Lower lobe of right lung (tissue), 2 donors: ENCODE measurements around the gene B4GALNT3. TPM values are rescaled to one million over a fixed set of nuclear protein-coding genes. Genes with fewer than 3 reads are reported as not detected.

Experiments
- ATAC-seq, 2 donors: fragments of 200-7000 bp; cut with Tn5 transposase; one replicate each; pipeline ENCODE4 v1.9.1; 2020 to 2022; ENCODE audit warnings: mild to moderate bottlenecking in 2 of 2, moderate library complexity in 2 of 2
- DNase-seq: peaks from one replicate; pipeline ENCODE4 v3.0.0-alpha.2; 2020
- H3K27ac ChIP-seq: fragments of 200-600 bp; one replicate; pipeline ENCODE4 v1.8.0; 2022
- H3K27me3 ChIP-seq: fragments of 200-600 bp; one replicate; pipeline ENCODE4 v1.8.0; 2022; ENCODE audit warnings: low read depth
- H3K36me3 ChIP-seq: fragments of 200-600 bp; one replicate; pipeline ENCODE4 v1.8.0; 2022; ENCODE audit warnings: mild to moderate bottlenecking
- H3K4me1 ChIP-seq: fragments of 200-600 bp; one replicate; pipeline ENCODE4 v1.8.0; 2022
- H3K4me3 ChIP-seq: fragments of 200-600 bp; one replicate; pipeline ENCODE4 v1.8.0; 2022; ENCODE audit warnings: mild to moderate bottlenecking
- H3K9me3 ChIP-seq: fragments of 200-600 bp; one replicate; pipeline ENCODE4 v1.8.0; 2022
- intact Hi-C: fragments of 100-400 bp; cut with DNase I; formaldehyde crosslinking; loops from one replicate; pipeline ENCODE4 v1.11.0; 2022
- total RNA-seq: library from RNA; stranded (reverse); fragmentation: NEBNext Ultra II Directional; extraction: Animal tissue kit (Norgen Biotek cat#: 25700); gene quantifications from one replicate; pipeline ENCODE4 v1.2.1, GENCODE V29; 2021
- TF ChIP-seq, protein P1 (sequence below): fragments of 200-600 bp; IDR thresholded peaks from one replicate; pipeline ENCODE4 v1.8.0; 2022; ENCODE audit warnings: antibody characterized with exemption, mild to moderate bottlenecking
- donor health status: DM: no; HTN: yes; CAD: no; lungs with severe emphysema.

B4GALNT3 gene
- total RNA-seq, 1 donor from 2014 or later = 20.6 TPM

DNA sequence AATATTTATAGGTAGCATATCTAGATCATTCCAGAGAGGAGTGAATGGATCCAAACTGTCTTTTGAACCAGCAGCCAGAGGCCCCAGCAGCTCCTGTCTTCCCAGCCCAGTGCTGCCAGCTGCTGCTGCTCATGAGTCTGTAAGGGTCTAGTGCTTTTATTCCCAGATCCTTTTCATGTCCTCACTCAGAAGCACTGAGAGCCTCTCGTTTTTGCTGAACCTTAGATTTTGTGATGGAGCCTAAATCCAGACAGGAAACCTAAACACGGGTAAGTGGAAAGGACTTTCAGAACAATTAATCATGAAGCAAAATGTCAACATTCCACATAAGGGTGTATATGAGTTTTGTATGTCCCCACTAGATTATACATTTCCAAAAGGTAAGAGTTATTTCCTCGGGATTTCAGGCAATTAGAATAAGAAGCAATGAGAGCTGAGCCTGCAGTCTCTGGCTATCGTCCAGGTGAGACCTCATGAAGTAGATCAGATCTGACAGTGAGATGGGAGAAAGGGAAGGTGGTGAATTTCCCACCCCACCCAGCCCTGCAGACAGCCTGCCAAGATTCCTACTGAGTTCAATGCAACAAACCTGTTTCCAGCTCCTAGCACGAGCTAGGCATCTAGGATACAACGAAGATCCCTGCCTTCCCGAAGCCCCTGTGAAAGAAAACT is 119.1 kb downstream of the B4GALNT3 start:
- DNase-seq = no peak
- H3K36me3 ChIP-seq = no peaks in the 10 kb centered on the region
- H3K27me3 ChIP-seq = no peaks in the 10 kb centered on the region
- ATAC-seq = no peak
- no peak overlapping the region for H3K4me3 ChIP-seq
- TF ChIP-seq, protein P1, sequence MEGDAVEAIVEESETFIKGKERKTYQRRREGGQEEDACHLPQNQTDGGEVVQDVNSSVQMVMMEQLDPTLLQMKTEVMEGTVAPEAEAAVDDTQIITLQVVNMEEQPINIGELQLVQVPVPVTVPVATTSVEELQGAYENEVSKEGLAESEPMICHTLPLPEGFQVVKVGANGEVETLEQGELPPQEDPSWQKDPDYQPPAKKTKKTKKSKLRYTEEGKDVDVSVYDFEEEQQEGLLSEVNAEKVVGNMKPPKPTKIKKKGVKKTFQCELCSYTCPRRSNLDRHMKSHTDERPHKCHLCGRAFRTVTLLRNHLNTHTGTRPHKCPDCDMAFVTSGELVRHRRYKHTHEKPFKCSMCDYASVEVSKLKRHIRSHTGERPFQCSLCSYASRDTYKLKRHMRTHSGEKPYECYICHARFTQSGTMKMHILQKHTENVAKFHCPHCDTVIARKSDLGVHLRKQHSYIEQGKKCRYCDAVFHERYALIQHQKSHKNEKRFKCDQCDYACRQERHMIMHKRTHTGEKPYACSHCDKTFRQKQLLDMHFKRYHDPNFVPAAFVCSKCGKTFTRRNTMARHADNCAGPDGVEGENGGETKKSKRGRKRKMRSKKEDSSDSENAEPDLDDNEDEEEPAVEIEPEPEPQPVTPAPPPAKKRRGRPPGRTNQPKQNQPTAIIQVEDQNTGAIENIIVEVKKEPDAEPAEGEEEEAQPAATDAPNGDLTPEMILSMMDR = no peak
- no peak overlapping the region for H3K27ac ChIP-seq
- H3K4me1 ChIP-seq = peaks cover 18% of the 10 kb centered on the region
- intact Hi-C loops = loop anchor here (10.0 kb wide), 1 partner anchor 176 kb away; the partner anchor contains the start of gene WNK1
- H3K9me3 ChIP-seq = no peaks in the 10 kb centered on the region

DNA sequence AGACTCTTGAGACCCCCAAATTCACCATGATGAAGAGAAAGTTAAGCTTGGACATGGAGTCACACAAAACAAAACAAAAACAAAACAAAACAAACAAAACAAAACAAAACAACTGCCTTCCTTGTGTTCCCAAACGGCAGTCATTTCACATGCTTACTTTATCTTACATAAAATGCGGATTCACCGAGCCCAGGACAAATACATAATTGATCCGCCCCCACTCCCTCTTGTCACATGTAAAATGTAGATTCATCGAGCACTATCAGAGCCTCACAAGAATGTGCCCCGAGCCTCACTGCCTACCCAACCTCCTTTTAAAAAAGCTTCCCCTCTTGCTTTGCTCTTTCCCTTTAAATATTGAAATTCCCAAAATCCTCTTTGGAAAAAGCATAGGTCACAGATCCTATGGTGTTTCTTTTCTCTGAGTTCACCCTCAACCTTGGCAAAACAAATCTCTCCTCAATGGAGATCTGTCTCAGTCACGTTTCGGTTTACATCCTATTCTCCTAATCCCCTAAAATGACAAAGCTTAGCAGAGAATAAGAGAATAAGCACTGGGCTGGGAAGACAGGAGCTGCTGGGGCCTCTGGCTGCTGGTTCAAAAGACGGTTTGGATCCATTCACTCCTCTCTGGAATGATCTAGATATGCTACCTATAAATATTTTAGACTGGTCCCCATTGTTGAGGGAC is 119.8 kb downstream of the B4GALNT3 start:
- H3K9me3 ChIP-seq = no peaks in the 10 kb centered on the region
- no peak overlapping the region for H3K27ac ChIP-seq
- TF ChIP-seq, protein P1 = no peak
- H3K27me3 ChIP-seq = no peaks in the 10 kb centered on the region
- intact Hi-C loops = loop anchor here (10.0 kb wide), 1 partner anchor 175 kb away; the partner anchor contains the start of gene WNK1
- no peaks in the 10 kb centered on the region for H3K36me3 ChIP-seq
- H3K4me3 ChIP-seq = no peak overlapping the region
- H3K4me1 ChIP-seq = peaks cover 18% of the 10 kb centered on the region
- DNase-seq = no peak
- ATAC-seq = no peak

DNA sequence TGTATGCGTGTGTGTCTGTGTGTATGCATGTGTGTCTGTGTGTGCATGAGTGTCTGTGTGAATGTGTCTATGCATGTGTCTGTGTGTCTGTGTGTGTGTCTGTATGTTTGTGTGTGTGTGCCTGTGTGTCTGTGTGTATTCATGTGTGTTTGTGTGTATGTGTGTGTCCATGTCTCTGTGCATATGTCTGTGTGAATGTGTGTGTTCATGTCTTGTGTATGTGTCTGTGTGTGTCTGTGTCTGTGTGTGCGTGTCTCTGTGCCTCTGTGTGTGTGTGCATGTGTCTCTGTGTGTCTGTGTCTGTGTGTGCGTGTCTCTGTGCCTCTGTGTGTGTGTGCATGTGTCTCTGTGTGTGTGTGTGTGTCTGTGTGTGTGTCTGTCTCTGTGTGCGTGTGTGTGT is 121.1 kb downstream of the B4GALNT3 start:
- no peak overlapping the region for H3K27ac ChIP-seq
- TF ChIP-seq, protein P1 = no peak
- no peak for ATAC-seq
- intact Hi-C loops = no loop called here
- H3K4me1 ChIP-seq = peaks cover 9% of the 10 kb centered on the region
- H3K27me3 ChIP-seq = no peaks in the 10 kb centered on the region
- no peaks in the 10 kb centered on the region for H3K36me3 ChIP-seq
- no peak for DNase-seq
- H3K4me3 ChIP-seq = no peak overlapping the region
- H3K9me3 ChIP-seq = no peaks in the 10 kb centered on the region

DNA sequence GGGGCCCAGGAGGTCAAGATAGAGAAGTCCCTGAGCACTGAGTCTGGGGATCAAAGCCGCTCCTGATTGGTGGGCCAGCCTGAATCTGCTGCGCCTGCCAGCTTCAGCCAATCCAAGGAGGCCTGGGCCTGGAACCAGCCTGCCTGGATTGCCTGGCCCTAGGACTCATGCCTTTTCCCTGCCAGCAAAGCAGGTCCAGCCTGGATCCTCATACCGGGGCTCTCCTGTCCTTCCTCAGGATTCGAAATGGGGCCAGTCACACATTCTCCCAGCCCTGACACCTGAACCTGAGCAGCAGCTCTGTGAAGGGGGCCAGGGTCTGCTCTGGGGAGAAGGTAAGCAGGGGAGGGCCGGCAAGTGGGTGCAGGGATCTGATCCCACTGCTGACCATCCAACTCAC is 121.6 kb downstream of the B4GALNT3 start:
- no peaks in the 10 kb centered on the region for H3K36me3 ChIP-seq
- no peak overlapping the region for H3K4me3 ChIP-seq
- DNase-seq (no peak), ATAC-seq (no peak)
- H3K9me3 ChIP-seq = no peaks in the 10 kb centered on the region
- H3K27me3 ChIP-seq = no peaks in the 10 kb centered on the region
- no peak overlapping the region for H3K27ac ChIP-seq
- TF ChIP-seq, protein P1 = no peak
- intact Hi-C loops = no loop called here
- peaks cover 4% of the 10 kb centered on the region for H3K4me1 ChIP-seq

DNA sequence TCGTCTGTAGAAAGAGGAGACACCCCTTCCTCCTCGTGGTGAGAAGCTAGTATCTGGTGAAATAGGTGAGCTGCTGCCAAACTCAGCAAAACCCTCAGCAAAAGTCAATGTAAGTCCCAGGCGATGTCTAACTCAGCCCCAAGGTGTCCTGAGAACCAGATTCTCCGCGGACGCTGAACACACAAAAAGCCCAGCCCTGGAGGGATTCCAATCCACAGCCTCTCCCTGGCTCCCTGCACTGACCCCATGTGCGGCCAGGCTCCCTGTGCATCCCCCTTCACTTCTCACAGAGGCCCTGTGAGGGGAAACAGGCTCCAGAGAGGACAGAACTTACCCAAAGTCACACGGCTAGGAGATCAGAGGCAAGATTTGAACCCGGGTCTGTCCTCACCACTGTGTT is 122.0 kb downstream of the B4GALNT3 start:
- Histone ChIP-seq H3K36me3 (no peaks in the 10 kb centered on the region), H3K4me1 (no peaks in the 10 kb centered on the region), H3K9me3 (no peaks in the 10 kb centered on the region), H3K27ac (no peak overlapping the region), H3K4me3 (no peak overlapping the region), H3K27me3 (no peaks in the 10 kb centered on the region)
- intact Hi-C loops = no loop called here
- no peak for DNase-seq
- TF ChIP-seq, protein P1 = no peak
- no peak for ATAC-seq
